H1 (cell line): ENCODE data around the gene VPS13D. TPM values are rescaled to one million over a fixed set of nuclear protein-coding genes. Genes with fewer than 3 reads are reported as not detected.

Experiments
- CTCF ChIA-PET: fragments of 300-600 bp; sonication (Branson Sonifier 250); formaldehyde crosslinking; loops from one replicate; lab custom pipeline; 2021; ENCODE audit not compliant: partially characterized antibody; lab: Charles Lee
- POLR2A ChIA-PET: fragments of 300-600 bp; sonication (Branson Sonifier 250); formaldehyde crosslinking; loops from one replicate; lab custom pipeline; 2021; ENCODE audit warnings: inconsistent platforms; ENCODE audit not compliant: partially characterized antibody; lab: Charles Lee
- DNase-seq, 2 experiments: peaks; one replicate each; pipeline versions ENCODE4 v3.0.0 to v3.0.0-alpha.2; 2010 to 2022; ENCODE audit warnings: low spot score in 2 of 2, low read depth in 1 of 2, mixed read lengths in 1 of 2
- FAIRE-seq: peaks from 2 replicates; lab custom pipeline; 2011; peaks lifted over from hg19 to GRCh38; lab: Jason Lieb, UNC
- H2AFZ ChIP-seq: 2 replicates; pipeline ENCODE4 v1.8.1; 2012; ENCODE audit warnings: low read length, inconsistent platforms
- H2AK5ac ChIP-seq: 2 replicates; pipeline ENCODE4 v1.6.1; 2013; ENCODE audit warnings: low read depth, low read length
- H2BK120ac ChIP-seq: replicated peaks from 2 replicates; pipeline ENCODE3; 2013; ENCODE audit warnings: low read depth, low read length, inconsistent platforms
- H2BK12ac ChIP-seq: 2 replicates; pipeline ENCODE4 v1.6.1; 2013; ENCODE audit warnings: low read depth, low read length
- H2BK15ac ChIP-seq: 2 replicates; pipeline ENCODE4 v1.6.1; 2013; ENCODE audit warnings: low read length
- H2BK20ac ChIP-seq: 2 replicates; pipeline ENCODE4 v1.6.1; 2013; ENCODE audit warnings: low read length
- H2BK5ac ChIP-seq: 2 replicates; pipeline ENCODE4 v1.6.1; 2013; ENCODE audit warnings: low read depth, low read length
- H3K14ac ChIP-seq: 2 replicates; pipeline ENCODE4 v1.6.1; 2013; ENCODE audit warnings: inconsistent platforms; ENCODE audit not compliant: insufficient read length
- H3K18ac ChIP-seq: 2 replicates; pipeline ENCODE4 v1.6.1; 2013; ENCODE audit warnings: low read length; ENCODE audit errors: extremely low read depth
- H3K23ac ChIP-seq: 2 replicates; pipeline ENCODE4 v1.6.1; 2013; ENCODE audit warnings: inconsistent platforms; ENCODE audit not compliant: insufficient read length
- H3K23me2 ChIP-seq: 2 replicates; pipeline ENCODE4 v1.6.1; 2013; ENCODE audit warnings: low read depth, low read length
- H3K27ac ChIP-seq: 2 replicates; pipeline ENCODE4 v1.6.1; 2011; ENCODE audit warnings: low read depth, low read length, inconsistent platforms
- H3K27me3 ChIP-seq, 4 experiments: replicated peaks in 1 of 4; 1 replicate in 1 of 4; 2 replicates in 3 of 4; pipeline versions ENCODE4 v1.6.1 to v1.8.1; 2011 to 2013; ENCODE audit warnings: low read length in 3 of 4, mild to moderate bottlenecking in 3 of 4, inconsistent platforms in 2 of 4, mixed read lengths in 2 of 4, moderate library complexity in 1 of 4; ENCODE audit not compliant: control insufficient read depth in 3 of 4, insufficient read depth in 3 of 4; ENCODE audit errors: extremely low read depth in 1 of 4
- H3K36me3 ChIP-seq, 4 experiments: 2 replicates each; pipeline versions ENCODE4 v1.6.1 to v1.8.1; 2011 to 2013; ENCODE audit warnings: mild to moderate bottlenecking in 4 of 4, low read length in 3 of 4, moderate library complexity in 2 of 4, control low read depth in 1 of 4, inconsistent platforms in 1 of 4; ENCODE audit not compliant: insufficient read depth in 4 of 4, control insufficient read depth in 2 of 4
- H3K4ac ChIP-seq: replicated peaks from 2 replicates; pipeline ENCODE3; 2013; ENCODE audit warnings: low read length, low read depth, mixed read lengths, inconsistent platforms; ENCODE audit not compliant: insufficient read length
- H3K4me1 ChIP-seq, 4 experiments: replicated peaks in 1 of 4; 1 replicate in 1 of 4; 2 replicates in 3 of 4; pipeline versions ENCODE4 v1.6.1 to v1.8.1; 2011 to 2013; ENCODE audit warnings: low read length in 3 of 4, inconsistent platforms in 2 of 4, mixed read lengths in 1 of 4; ENCODE audit not compliant: insufficient read depth in 4 of 4, control insufficient read depth in 3 of 4
- H3K4me2 ChIP-seq, 2 experiments: 2 replicates each; pipeline versions ENCODE4 v1.6.1 to v1.8.1; 2011 to 2013; ENCODE audit warnings: low read depth in 2 of 2, low read length in 2 of 2, control low read depth in 1 of 2, inconsistent platforms in 1 of 2, mild to moderate bottlenecking in 1 of 2; ENCODE audit not compliant: insufficient read depth in 1 of 2
- H3K4me3 ChIP-seq, 4 experiments: fragments of 200-600, 300-600 bp in 1 of 4; sonication (generic), shearing (Covaris generic), sonication (Bioruptor Twin) in 1 of 4; 2 replicates each; pipeline versions ENCODE4 v1.5.1 to v1.8.1; 2011 to 2016; ENCODE audit warnings: low read length in 4 of 4, low read depth in 3 of 4, control low read depth in 2 of 4, inconsistent platforms in 2 of 4, mild to moderate bottlenecking in 2 of 4, mixed read lengths in 1 of 4, moderate library complexity in 1 of 4; ENCODE audit not compliant: insufficient read depth in 2 of 4; ENCODE audit errors: extremely low read depth in 1 of 4
- H3K56ac ChIP-seq: replicated peaks from 2 replicates; pipeline ENCODE3; 2013; ENCODE audit warnings: low read depth, mild to moderate bottlenecking, mixed read lengths, low read length, inconsistent platforms; ENCODE audit not compliant: insufficient read length
- H3K79me1 ChIP-seq: 2 replicates; pipeline ENCODE4 v1.6.1; 2013; ENCODE audit warnings: low read depth, low read length, control low read depth
- H3K79me2 ChIP-seq, 2 experiments: 2 replicates each; pipeline versions ENCODE4 v1.6.1 to v1.8.1; 2012 to 2013; ENCODE audit warnings: low read length in 2 of 2, mild to moderate bottlenecking in 2 of 2, inconsistent platforms in 1 of 2; ENCODE audit not compliant: insufficient read depth in 2 of 2, control insufficient read depth in 1 of 2
- H3K9ac ChIP-seq, 4 experiments: replicated peaks in 1 of 4; 1 replicate in 1 of 4; 2 replicates in 3 of 4; pipeline versions ENCODE4 v1.6.1 to v1.8.1; 2011 to 2013; ENCODE audit warnings: low read depth in 3 of 4, low read length in 3 of 4, control low read depth in 2 of 4, mild to moderate bottlenecking in 2 of 4, moderate library complexity in 2 of 4, inconsistent platforms in 1 of 4; ENCODE audit errors: extremely low read depth in 1 of 4
- H3K9me3 ChIP-seq, 2 experiments: 2 replicates each; pipeline versions ENCODE4 v1.6.1 to v1.8.1; 2012 to 2013; ENCODE audit warnings: mild to moderate bottlenecking in 2 of 2, moderate library complexity in 2 of 2, control low read depth in 1 of 2, inconsistent platforms in 1 of 2, low read depth in 1 of 2, low read length in 1 of 2, mixed read lengths in 1 of 2; ENCODE audit not compliant: insufficient read depth in 2 of 2
- H4K20me1 ChIP-seq, 2 experiments: replicated peaks in 1 of 2; 2 replicates each; pipeline versions ENCODE3 to v1.8.1; 2011 to 2013; ENCODE audit warnings: inconsistent platforms in 2 of 2, low read length in 2 of 2, mild to moderate bottlenecking in 1 of 2; ENCODE audit not compliant: insufficient read depth in 2 of 2, control insufficient read depth in 1 of 2
- H4K5ac ChIP-seq: 2 replicates; pipeline ENCODE4 v1.6.1; 2013; ENCODE audit warnings: low read length, low read depth, mixed read lengths, inconsistent platforms; ENCODE audit not compliant: insufficient read length
- H4K8ac ChIP-seq: 2 replicates; pipeline ENCODE4 v1.8.0; 2013; ENCODE audit warnings: mild to moderate bottlenecking, moderate library complexity, low read length, inconsistent platforms; ENCODE audit not compliant: insufficient read depth; ENCODE audit errors: extremely low read depth
- H4K91ac ChIP-seq: replicated peaks from 2 replicates; pipeline ENCODE3; 2013; ENCODE audit warnings: low read length, mixed read lengths, inconsistent platforms; ENCODE audit not compliant: insufficient read length
- ATF3 ChIP-seq: IDR thresholded peaks from 2 replicates; pipeline ENCODE4 v1.6.1; 2011; ENCODE audit warnings: low read depth, mild to moderate bottlenecking, low read length; ENCODE audit not compliant: insufficient read depth
- SIRT6 ChIP-seq: IDR thresholded peaks from one replicate; pipeline ENCODE4 v1.7.1; 2012; ENCODE audit warnings: low read length, inconsistent platforms
- SP2 ChIP-seq: IDR thresholded peaks from 2 replicates; pipeline ENCODE4 v1.6.1; 2012; ENCODE audit warnings: mild to moderate bottlenecking, low read length, inconsistent platforms
- WGBS, 2 experiments: shearing (Covaris generic) in 1 of 2; methylation state at CpG; one replicate each; pipeline versions ENCODE4 v1.1.6 to v1.1.7; 2013 to 2015; ENCODE audit warnings: low lambda C conversion rate in 2 of 2, mixed read lengths in 2 of 2, inconsistent platforms in 1 of 2, low coverage in 1 of 2, missing lambda C conversion rate in 1 of 2; ENCODE audit not compliant: insufficient replicate concordance in 2 of 2, insufficient coverage in 1 of 2, insufficient read length in 1 of 2; ENCODE audit errors: extremely low coverage in 1 of 2, missing lambda C conversion rate in 1 of 2; 5-methylcytosine and 5-hydroxymethylcytosine counted together
- polyA plus RNA-seq, 7 experiments: library from polyadenylated mRNA; depleted of rRNA in 3 of 7; stranded (reverse) in 5 of 7; unstranded in 2 of 7; fragments of >200 nt in 5 of 7; fragments of 200-250 nt in 2 of 7; gene quantifications; 1 replicate in 5 of 7; 2 replicates in 1 of 7; 4 replicates in 1 of 7; pipeline versions ENCODE4 v1.2.1 to v1.2.3, GENCODE V29; 2011 to 2013; ENCODE audit warnings: missing spikeins in 2 of 7, mixed read lengths in 2 of 7
- total RNA-seq: library from RNA; stranded (reverse); fragmentation: NEBNext Ultra II Directional; extraction: Animal tissue kit (Norgen Biotek cat#: 25700); gene quantifications from 2 replicates; pipeline ENCODE4 v1.2.1, GENCODE V29; 2021

The VPS13D gene
- total and polyA plus RNA-seq, 2 of the 8 experiments (the other 6 are each of a cell fraction or from before 2014, with no cell fraction given), result 10.9 to 31.2 TPM

GRCh38 chr1:12372180-12372579, 142.3 kb downstream of the VPS13D start:
- no peak overlapping the region for H4K8ac ChIP-seq
- no peak overlapping the region for H4K91ac ChIP-seq
- no peaks in the 10 kb centered on the region for H4K20me1 ChIP-seq
- H3K4me3 ChIP-seq, result no peak overlapping the region
- POLR2A ChIA-PET, result no interaction called here
- CTCF ChIA-PET, result interaction anchor here (0.6 to 0.8 kb wide), 2 partner anchors 62 to 69 kb away, joined by 3 read pairs; no protein-coding TSS in a partner anchor
- no peak overlapping the region for H2BK120ac ChIP-seq
- no peak for DNase-seq
- FAIRE-seq, result no peak
- H3K27ac ChIP-seq, result no peak overlapping the region
- H3K79me1 ChIP-seq, result no peaks in the 10 kb centered on the region
- no peak overlapping the region for H2AFZ ChIP-seq
- H2BK5ac ChIP-seq, result no peak overlapping the region
- no peak overlapping the region for H3K23ac ChIP-seq
- peaks cover 0 to 17% (median 4%) of the 10 kb centered on the region in 4 experiments; a peak in 3 of 8 replicates for H3K36me3 ChIP-seq
- no peak overlapping the region for H2BK15ac ChIP-seq
- H3K4me2 ChIP-seq, result no peak overlapping the region
- no peaks in the 10 kb centered on the region for H3K27me3 ChIP-seq
- no peak overlapping the region for H3K56ac ChIP-seq
- WGBS, 2 experiments, result 84% methylated on average over 2 of the region's 2 CpGs; no CpG with 5 or more reads in 1 of the 2 experiments
- H3K14ac ChIP-seq, result no peak overlapping the region
- no peak overlapping the region for H3K18ac ChIP-seq
- no peaks in the 10 kb centered on the region for H3K9me3 ChIP-seq
- H3K79me2 ChIP-seq, result no peaks in the 10 kb centered on the region
- H3K4me1 ChIP-seq, result no peaks in the 10 kb centered on the region
- H2AK5ac ChIP-seq, result no peak overlapping the region
- H2BK12ac ChIP-seq, result no peak overlapping the region
- no peak overlapping the region for H2BK20ac ChIP-seq
- H3K4ac ChIP-seq, result no peak overlapping the region
- no peak overlapping the region for H3K9ac ChIP-seq
- H4K5ac ChIP-seq, result no peak overlapping the region
- no peaks in the 10 kb centered on the region for H3K23me2 ChIP-seq
- TF ChIP-seq SP2, result no peak
- TF ChIP-seq ATF3, result no peak
- no peak for TF ChIP-seq SIRT6
